Panc1 (cell line): ENCODE measurements around the gene CMTM7.

Experiments used
- POLR2AphosphoS5 ChIP-seq: IDR thresholded peaks from 2 replicates; pipeline ENCODE4 v1.6.1; 2012; ENCODE audit warnings: mild to moderate bottlenecking, low read depth, low read length, moderate library complexity
- SIN3A ChIP-seq: IDR thresholded peaks from 2 replicates; pipeline ENCODE4 v1.6.1; 2012; ENCODE audit warnings: low read depth, mild to moderate bottlenecking, low read length, moderate library complexity, borderline replicate concordance; ENCODE audit not compliant: insufficient read depth
- TCF7L2 ChIP-seq: IDR thresholded peaks from 2 replicates; pipeline ENCODE4 v1.6.1; 2011; ENCODE audit warnings: mild to moderate bottlenecking, low read depth, low read length, inconsistent platforms
- TF ChIP-seq, protein P1 (sequence below): fragments of 450-650 bp; IDR thresholded peaks from 2 replicates; pipeline ENCODE4 v1.5.1; 2017; ENCODE audit warnings: mild to moderate bottlenecking
- TF ChIP-seq, protein P2 (sequence below), 2 experiments: IDR thresholded peaks; 2 replicates each; pipeline ENCODE4 v1.6.1; 2011 to 2012; ENCODE audit warnings: low read depth in 2 of 2, control low read depth in 1 of 2, low read length in 1 of 2, mild to moderate bottlenecking in 1 of 2, moderate library complexity in 1 of 2; ENCODE audit not compliant: insufficient read depth in 1 of 2

DNA sequence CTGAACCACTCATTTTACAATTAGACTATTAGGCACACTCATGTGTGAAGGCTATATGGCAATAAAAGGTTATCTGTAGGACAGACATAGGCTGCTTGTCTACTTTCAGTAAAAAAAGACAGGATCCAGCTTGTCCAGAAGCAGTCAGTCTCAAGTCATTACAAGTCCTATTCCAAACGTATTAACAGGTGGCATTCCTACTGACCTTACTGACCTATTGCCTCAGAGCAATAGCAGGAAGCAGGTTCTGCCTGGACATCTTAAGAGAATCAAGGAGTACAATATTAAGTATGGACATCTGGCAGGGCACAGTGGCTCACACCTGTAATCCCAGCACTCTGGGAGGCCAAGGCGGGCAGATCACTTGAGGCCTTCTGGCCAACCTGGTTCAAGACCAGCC, 104.0 kb downstream of the CMTM7 start:
- TF ChIP-seq, protein P1, sequence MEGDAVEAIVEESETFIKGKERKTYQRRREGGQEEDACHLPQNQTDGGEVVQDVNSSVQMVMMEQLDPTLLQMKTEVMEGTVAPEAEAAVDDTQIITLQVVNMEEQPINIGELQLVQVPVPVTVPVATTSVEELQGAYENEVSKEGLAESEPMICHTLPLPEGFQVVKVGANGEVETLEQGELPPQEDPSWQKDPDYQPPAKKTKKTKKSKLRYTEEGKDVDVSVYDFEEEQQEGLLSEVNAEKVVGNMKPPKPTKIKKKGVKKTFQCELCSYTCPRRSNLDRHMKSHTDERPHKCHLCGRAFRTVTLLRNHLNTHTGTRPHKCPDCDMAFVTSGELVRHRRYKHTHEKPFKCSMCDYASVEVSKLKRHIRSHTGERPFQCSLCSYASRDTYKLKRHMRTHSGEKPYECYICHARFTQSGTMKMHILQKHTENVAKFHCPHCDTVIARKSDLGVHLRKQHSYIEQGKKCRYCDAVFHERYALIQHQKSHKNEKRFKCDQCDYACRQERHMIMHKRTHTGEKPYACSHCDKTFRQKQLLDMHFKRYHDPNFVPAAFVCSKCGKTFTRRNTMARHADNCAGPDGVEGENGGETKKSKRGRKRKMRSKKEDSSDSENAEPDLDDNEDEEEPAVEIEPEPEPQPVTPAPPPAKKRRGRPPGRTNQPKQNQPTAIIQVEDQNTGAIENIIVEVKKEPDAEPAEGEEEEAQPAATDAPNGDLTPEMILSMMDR: no peak
- TF ChIP-seq POLR2AphosphoS5 (no peak), SIN3A (no peak), TCF7L2 (no peak)
- TF ChIP-seq, protein P2, sequence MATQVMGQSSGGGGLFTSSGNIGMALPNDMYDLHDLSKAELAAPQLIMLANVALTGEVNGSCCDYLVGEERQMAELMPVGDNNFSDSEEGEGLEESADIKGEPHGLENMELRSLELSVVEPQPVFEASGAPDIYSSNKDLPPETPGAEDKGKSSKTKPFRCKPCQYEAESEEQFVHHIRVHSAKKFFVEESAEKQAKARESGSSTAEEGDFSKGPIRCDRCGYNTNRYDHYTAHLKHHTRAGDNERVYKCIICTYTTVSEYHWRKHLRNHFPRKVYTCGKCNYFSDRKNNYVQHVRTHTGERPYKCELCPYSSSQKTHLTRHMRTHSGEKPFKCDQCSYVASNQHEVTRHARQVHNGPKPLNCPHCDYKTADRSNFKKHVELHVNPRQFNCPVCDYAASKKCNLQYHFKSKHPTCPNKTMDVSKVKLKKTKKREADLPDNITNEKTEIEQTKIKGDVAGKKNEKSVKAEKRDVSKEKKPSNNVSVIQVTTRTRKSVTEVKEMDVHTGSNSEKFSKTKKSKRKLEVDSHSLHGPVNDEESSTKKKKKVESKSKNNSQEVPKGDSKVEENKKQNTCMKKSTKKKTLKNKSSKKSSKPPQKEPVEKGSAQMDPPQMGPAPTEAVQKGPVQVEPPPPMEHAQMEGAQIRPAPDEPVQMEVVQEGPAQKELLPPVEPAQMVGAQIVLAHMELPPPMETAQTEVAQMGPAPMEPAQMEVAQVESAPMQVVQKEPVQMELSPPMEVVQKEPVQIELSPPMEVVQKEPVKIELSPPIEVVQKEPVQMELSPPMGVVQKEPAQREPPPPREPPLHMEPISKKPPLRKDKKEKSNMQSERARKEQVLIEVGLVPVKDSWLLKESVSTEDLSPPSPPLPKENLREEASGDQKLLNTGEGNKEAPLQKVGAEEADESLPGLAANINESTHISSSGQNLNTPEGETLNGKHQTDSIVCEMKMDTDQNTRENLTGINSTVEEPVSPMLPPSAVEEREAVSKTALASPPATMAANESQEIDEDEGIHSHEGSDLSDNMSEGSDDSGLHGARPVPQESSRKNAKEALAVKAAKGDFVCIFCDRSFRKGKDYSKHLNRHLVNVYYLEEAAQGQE (IDR thresholded peaks at IDR 0.05; ENCODE audit: insufficient read depth in 1 of 2, low read depth in 2 of 2, low read length in 1 of 2): no peak
